ENCODE data around the gene NIPAL4.

- TF ChIP-seq CTCF (IDR thresholded peaks at IDR 0.05) (no peak), EZH2 (IDR thresholded peaks at IDR 0.05) (no peak)
These were observed 56.0 kb downstream of the NIPAL4 start for GRCh38 chr5:157516006-157516405.

Data from neural progenitor cell (in vitro differentiated cells).